ENCODE results near the gene GABRB2. TPM values are rescaled to one million over a fixed set of nuclear protein-coding genes. Genes with fewer than 3 reads are reported as not detected.
"Not testable (repeated sequence)": the region's sequence is repeated elsewhere in the genome, so short reads cannot be mapped to it uniquely, and the experiment has no call there.

The GABRB2 gene
- total RNA-seq, 2 experiments from 2014 or later = not detected

DNA sequence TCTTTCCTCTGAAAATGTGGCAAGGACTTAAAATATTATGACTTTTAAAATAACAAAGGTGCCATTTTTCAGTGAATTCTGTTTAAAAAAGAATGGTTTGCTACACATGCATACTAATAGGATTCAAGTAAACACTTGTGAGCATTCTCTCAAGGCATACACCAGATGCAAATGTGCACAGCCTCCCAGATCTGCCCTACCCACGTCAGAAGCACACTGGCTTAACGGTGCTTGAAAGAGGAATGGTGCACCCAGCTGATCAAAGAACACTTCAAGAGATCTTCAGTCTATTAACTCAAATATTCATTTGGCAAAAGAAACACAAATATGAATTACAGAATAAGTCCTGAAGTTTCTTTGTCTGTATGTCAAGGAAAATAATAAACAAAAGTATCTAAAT is 15.8 kb downstream of the GABRB2 start:
- peaks cover 1% of the 10 kb centered on the region for H3K9me3 Mint-ChIP-seq
- intact Hi-C loops (cut with micrococcal nuclease) = no loop called here
- H3K4me1 Mint-ChIP-seq (ENCODE audit: low read depth) = no peaks in the 10 kb centered on the region
- TF ChIP-seq CTCF (IDR thresholded peaks at IDR 0.05) = no peak
- ATAC-seq (no peak), DNase-seq (no peak)
- H3K36me3 Mint-ChIP-seq (ENCODE audit: low read depth) = no peaks in the 10 kb centered on the region
- ChIA-PET POLR2A (no interaction called here), CTCF (interaction anchor here (1.3 kb wide), 1 partner anchor 13 kb away, joined by 3 read pairs; no protein-coding TSS in a partner anchor)
- H3K27me3 Mint-ChIP-seq = no peaks in the 10 kb centered on the region
- no peak overlapping the region for H3K27ac Mint-ChIP-seq
- H3K4me3 Mint-ChIP-seq = no peak overlapping the region

DNA sequence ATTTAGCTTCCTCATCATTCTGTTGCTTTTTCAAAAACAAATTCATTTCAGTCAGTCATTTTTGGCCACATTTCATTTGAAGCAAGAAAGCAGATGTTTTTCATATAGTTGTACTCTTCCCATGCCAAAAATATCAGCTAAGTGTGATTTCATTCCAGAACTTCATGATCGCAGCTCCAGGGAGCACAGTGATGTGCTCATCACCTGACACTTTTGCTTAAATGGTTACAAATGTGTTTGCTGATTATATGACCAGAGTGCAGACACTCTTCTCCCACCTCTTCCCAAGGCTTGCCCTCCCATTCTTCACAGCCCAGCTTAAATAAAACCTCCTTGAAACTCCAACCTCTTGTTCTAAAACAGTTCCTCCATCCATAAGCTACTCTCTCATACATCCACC is 32.6 kb downstream of the GABRB2 start:
- intact Hi-C loops (cut with micrococcal nuclease) = no loop called here
- CTCF ChIA-PET = no interaction called here
- Mint-ChIP-seq H3K4me3 (no peak overlapping the region), H3K36me3 (ENCODE audit: low read depth) (no peaks in the 10 kb centered on the region), H3K27ac (no peak overlapping the region), H3K9me3 (peaks cover 9% of the 10 kb centered on the region), H3K4me1 (ENCODE audit: low read depth) (no peaks in the 10 kb centered on the region), H3K27me3 (no peaks in the 10 kb centered on the region)
- ATAC-seq = no peak
- POLR2A ChIA-PET = interaction anchor here (0.6 kb wide), 1 partner anchor 598 kb away, joined by 3 read pairs; no protein-coding TSS in a partner anchor
- no peak for DNase-seq
- TF ChIP-seq CTCF (IDR thresholded peaks at IDR 0.05) = no peak

DNA sequence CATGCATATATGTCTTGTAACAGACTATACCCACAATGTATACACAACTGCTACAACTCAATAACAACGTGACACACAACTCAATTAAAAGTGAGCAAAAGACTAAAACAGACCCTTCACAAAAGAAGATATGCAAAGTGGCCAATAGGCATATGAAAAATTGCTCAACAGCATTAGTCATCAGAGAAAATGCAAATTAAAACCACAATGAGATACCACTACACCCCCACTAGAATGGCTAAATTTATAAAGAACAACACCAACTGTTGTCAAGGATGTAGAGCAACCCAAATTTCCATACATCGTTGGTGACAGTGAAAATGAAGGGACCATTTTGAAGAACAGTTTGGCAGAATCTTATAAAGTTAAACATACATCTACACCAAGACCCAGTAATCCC is 38.9 kb downstream of the GABRB2 start:
- POLR2A ChIA-PET = no interaction called here
- Mint-ChIP-seq H3K36me3 (ENCODE audit: low read depth) (no peaks in the 10 kb centered on the region), H3K4me1 (ENCODE audit: low read depth) (no peaks in the 10 kb centered on the region), H3K9me3 (peaks cover 2% of the 10 kb centered on the region), H3K27ac (no peak overlapping the region), H3K27me3 (no peaks in the 10 kb centered on the region), H3K4me3 (no peak overlapping the region)
- intact Hi-C loops (cut with micrococcal nuclease) = no loop called here
- CTCF ChIA-PET = no interaction called here
- DNase-seq = no peak
- no peak for TF ChIP-seq CTCF (IDR thresholded peaks at IDR 0.05)
- no peak for ATAC-seq

GRCh38 chr5:161505160-161505559 is 41.4 kb downstream of the GABRB2 start:
- H3K9me3 Mint-ChIP-seq; H3K4me1 Mint-ChIP-seq (ENCODE audit: low read depth); ATAC-seq; CTCF ChIA-PET; DNase-seq; H3K27ac Mint-ChIP-seq; H3K27me3 Mint-ChIP-seq; H3K4me3 Mint-ChIP-seq; intact Hi-C loops (cut with micrococcal nuclease); H3K36me3 Mint-ChIP-seq (ENCODE audit: low read depth); POLR2A ChIA-PET: not testable (repeated sequence)

DNA sequence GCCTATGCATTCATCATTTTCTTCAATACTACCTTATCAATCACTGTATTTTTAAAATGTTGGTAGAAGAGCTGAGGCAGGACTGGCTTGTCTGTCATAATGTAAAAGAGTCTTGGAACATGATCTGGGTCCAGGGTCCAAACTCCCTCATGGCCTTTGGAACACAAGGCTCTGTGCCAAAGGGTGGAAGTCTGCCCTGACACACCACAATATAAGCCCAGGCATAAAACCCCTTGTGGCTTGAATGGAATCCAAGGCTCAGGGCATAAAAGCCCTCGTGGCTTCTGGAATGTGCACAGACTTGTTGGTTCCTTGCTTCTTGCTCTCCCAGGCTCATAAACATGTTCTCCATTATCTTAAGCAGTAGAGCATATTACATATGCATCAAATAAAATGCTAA is 48.0 kb downstream of the GABRB2 start:
- no peak overlapping the region for H3K4me3 Mint-ChIP-seq
- no peak for TF ChIP-seq CTCF (IDR thresholded peaks at IDR 0.05)
- ATAC-seq (no peak), DNase-seq (no peak)
- H3K36me3 Mint-ChIP-seq (ENCODE audit: low read depth) = no peaks in the 10 kb centered on the region
- H3K27me3 Mint-ChIP-seq = no peaks in the 10 kb centered on the region
- H3K4me1 Mint-ChIP-seq (ENCODE audit: low read depth) = no peaks in the 10 kb centered on the region
- H3K27ac Mint-ChIP-seq = no peak overlapping the region
- intact Hi-C loops (cut with micrococcal nuclease) = no loop called here
- POLR2A ChIA-PET = no interaction called here
- CTCF ChIA-PET = no interaction called here
- peaks cover 10% of the 10 kb centered on the region for H3K9me3 Mint-ChIP-seq

- H3K4me1 Mint-ChIP-seq (ENCODE audit: low read depth) = no peaks in the 10 kb centered on the region
- no peak for TF ChIP-seq CTCF (IDR thresholded peaks at IDR 0.05)
- H3K36me3 Mint-ChIP-seq (ENCODE audit: low read depth) = no peaks in the 10 kb centered on the region
- H3K9me3 Mint-ChIP-seq = peaks cover 1% of the 10 kb centered on the region
- no peak for DNase-seq
- H3K27ac Mint-ChIP-seq = no peak overlapping the region
- H3K4me3 Mint-ChIP-seq = no peak overlapping the region
- POLR2A ChIA-PET = no interaction called here
- H3K27me3 Mint-ChIP-seq = no peaks in the 10 kb centered on the region
- no peak for ATAC-seq
- CTCF ChIA-PET = no interaction called here
- intact Hi-C loops (cut with micrococcal nuclease) = no loop called here
These were observed 62.8 kb downstream of the GABRB2 start for GRCh38 chr5:161483721-161484120.

All from activated CD8-positive, alpha-beta T cell treated with anti-CD3 and anti-CD28 coated beads for 36 hours (primary cell).